H9 (cell line): ENCODE results near the gene UCK1. TPM values are rescaled to one million over a fixed set of nuclear protein-coding genes. Genes with fewer than 3 reads are reported as not detected.

ENCODE experiments used
- DNase-seq: peaks from one replicate; pipeline ENCODE4 v3.0.0-alpha.2; 2017
- H2AFZ ChIP-seq: one replicate; pipeline ENCODE4 v1.6.1; 2013; ENCODE audit warnings: mild to moderate bottlenecking, low read length, control low read depth, moderate library complexity
- H2AK5ac ChIP-seq: 2 replicates; pipeline ENCODE4 v1.6.1; 2013; ENCODE audit warnings: low read length, control low read depth, mixed read lengths; ENCODE audit not compliant: insufficient read length
- H2BK120ac ChIP-seq: one replicate; pipeline ENCODE4 v1.6.1; 2013; ENCODE audit warnings: low read depth, mild to moderate bottlenecking, low read length, control low read depth, inconsistent platforms; ENCODE audit not compliant: poor library complexity, severe bottlenecking
- H2BK12ac ChIP-seq: 2 replicates; pipeline ENCODE4 v1.6.1; 2013; ENCODE audit warnings: low read length, control low read depth, mixed read lengths, low read depth; ENCODE audit not compliant: insufficient read length
- H2BK15ac ChIP-seq: 2 replicates; pipeline ENCODE4 v1.6.1; 2013; ENCODE audit warnings: low read depth, low read length, control low read depth
- H2BK20ac ChIP-seq: one replicate; pipeline ENCODE4 v1.6.1; 2013; ENCODE audit warnings: low read depth, mild to moderate bottlenecking, low read length, control low read depth, inconsistent platforms; ENCODE audit not compliant: poor library complexity, severe bottlenecking
- H2BK5ac ChIP-seq: 2 replicates; pipeline ENCODE4 v1.6.1; 2013; ENCODE audit warnings: low read length, control low read depth, mixed read lengths; ENCODE audit not compliant: insufficient read length
- H3K14ac ChIP-seq: 2 replicates; pipeline ENCODE4 v1.6.1; 2013; ENCODE audit warnings: low read length, control low read depth; ENCODE audit not compliant: insufficient read depth
- H3K18ac ChIP-seq: 2 replicates; pipeline ENCODE4 v1.6.1; 2013; ENCODE audit warnings: low read depth, mild to moderate bottlenecking, mixed read lengths, low read length, control low read depth; ENCODE audit not compliant: insufficient read length
- H3K23ac ChIP-seq: 2 replicates; pipeline ENCODE4 v1.6.1; 2013; ENCODE audit warnings: low read length, control low read depth, mixed read lengths, low read depth; ENCODE audit not compliant: insufficient read length
- H3K23me2 ChIP-seq: 2 replicates; pipeline ENCODE4 v1.6.1; 2013; ENCODE audit warnings: low read depth, mild to moderate bottlenecking, mixed read lengths, low read length, control low read depth; ENCODE audit not compliant: insufficient read length, poor library complexity, severe bottlenecking
- H3K27ac ChIP-seq: 2 replicates; pipeline ENCODE4 v1.5.1; 2013; ENCODE audit warnings: low read length, control low read depth, mixed read lengths, low read depth; ENCODE audit not compliant: insufficient read length
- H3K27me3 ChIP-seq: 2 replicates; pipeline ENCODE4 v1.6.1; 2013; ENCODE audit warnings: low read length, control low read depth, inconsistent platforms; ENCODE audit not compliant: insufficient read depth
- H3K4ac ChIP-seq: 2 replicates; pipeline ENCODE4 v1.6.1; 2013; ENCODE audit warnings: low read depth, mild to moderate bottlenecking, control low read depth, inconsistent platforms, low read length, moderate library complexity
- H3K4me1 ChIP-seq: 2 replicates; pipeline ENCODE4 v1.6.1; 2013; ENCODE audit warnings: low read length, control low read depth, inconsistent platforms; ENCODE audit not compliant: insufficient read depth
- H3K4me2 ChIP-seq: 2 replicates; pipeline ENCODE4 v1.6.1; 2013; ENCODE audit warnings: low read length, control low read depth, mixed read lengths; ENCODE audit not compliant: insufficient read length, insufficient read depth
- H3K56ac ChIP-seq: 2 replicates; pipeline ENCODE4 v1.6.1; 2013; ENCODE audit warnings: low read depth, mild to moderate bottlenecking, mixed read lengths, low read length, control low read depth; ENCODE audit not compliant: insufficient read length
- H3K79me1 ChIP-seq: 2 replicates; pipeline ENCODE4 v1.6.1; 2013; ENCODE audit warnings: low read depth, mild to moderate bottlenecking, moderate library complexity, low read length, control low read depth, inconsistent platforms; ENCODE audit not compliant: insufficient read depth, poor library complexity, severe bottlenecking
- H3K79me2 ChIP-seq: 2 replicates; pipeline ENCODE4 v1.6.1; 2013; ENCODE audit warnings: low read length, control low read depth, inconsistent platforms; ENCODE audit not compliant: insufficient read depth
- H3K9ac ChIP-seq: 2 replicates; pipeline ENCODE4 v1.6.1; 2013; ENCODE audit warnings: low read length, control low read depth, mixed read lengths; ENCODE audit not compliant: insufficient read length; ENCODE audit errors: extremely low read depth
- H3K9me3 ChIP-seq: one replicate; pipeline ENCODE4 v1.6.1; 2013; ENCODE audit warnings: low read depth, low read length, inconsistent platforms; ENCODE audit not compliant: control insufficient read depth
- H3T11ph ChIP-seq: one replicate; pipeline ENCODE4 v1.6.1; 2013; ENCODE audit warnings: mild to moderate bottlenecking, low read length, control low read depth, inconsistent platforms
- H4K20me1 ChIP-seq: one replicate; pipeline ENCODE4 v1.6.1; 2013; ENCODE audit not compliant: control insufficient read depth, insufficient read length, insufficient read depth
- H4K5ac ChIP-seq: 2 replicates; pipeline ENCODE4 v1.6.1; 2013; ENCODE audit warnings: low read depth, mild to moderate bottlenecking, mixed read lengths, low read length, control low read depth; ENCODE audit not compliant: insufficient read length
- H4K8ac ChIP-seq: replicated peaks from 2 replicates; pipeline ENCODE4 v1.6.1; 2013; ENCODE audit warnings: low read length, control low read depth, mixed read lengths, low read depth; ENCODE audit not compliant: insufficient read length
- H4K91ac ChIP-seq: 2 replicates; pipeline ENCODE4 v1.6.1; 2013; ENCODE audit warnings: low read depth, mild to moderate bottlenecking, moderate library complexity, mixed read lengths, low read length, control low read depth; ENCODE audit not compliant: insufficient read length
- H3K27ac Mint-ChIP-seq, 3 experiments: 2 replicates in 2 of 3; 3 replicates in 1 of 3; pipeline ENCODE4 v1.8.0; 2020 to 2021; ENCODE audit warnings: mixed read lengths in 3 of 3, mild to moderate bottlenecking in 1 of 3, moderate library complexity in 1 of 3
- H3K27me3 Mint-ChIP-seq: 2 replicates; pipeline ENCODE4 v1.8.0; 2021; ENCODE audit warnings: low read depth, mild to moderate bottlenecking, moderate library complexity, mixed read lengths
- H3K36me3 Mint-ChIP-seq, 3 experiments: 2 replicates in 2 of 3; 3 replicates in 1 of 3; pipeline ENCODE4 v1.8.0; 2020 to 2021; ENCODE audit warnings: low read depth in 3 of 3, mixed read lengths in 3 of 3; ENCODE audit not compliant: insufficient read depth in 1 of 3
- H3K4me1 Mint-ChIP-seq, 2 experiments: 2 replicates each; pipeline ENCODE4 v1.8.0; 2020; ENCODE audit warnings: mixed read lengths in 2 of 2
- H3K4me3 Mint-ChIP-seq, 2 experiments: 2 replicates in 1 of 2; 3 replicates in 1 of 2; pipeline ENCODE4 v1.8.0; 2020 to 2021; ENCODE audit warnings: mild to moderate bottlenecking in 2 of 2, mixed read lengths in 2 of 2, moderate library complexity in 1 of 2
- H3K9me3 Mint-ChIP-seq, 2 experiments: 2 replicates in 1 of 2; 3 replicates in 1 of 2; pipeline ENCODE4 v1.8.0; 2020; ENCODE audit warnings: mild to moderate bottlenecking in 2 of 2, mixed read lengths in 2 of 2, moderate library complexity in 1 of 2
- WGBS: extraction: QIAGEN DNeasy Blood & Tissue Kit; methylation state at CpG from one replicate; pipeline ENCODE4 v1.1.7; 2013; ENCODE audit warnings: missing lambda C conversion rate, low lambda C conversion rate, mixed read lengths; ENCODE audit not compliant: insufficient read length; ENCODE audit errors: extremely low coverage; 5-methylcytosine and 5-hydroxymethylcytosine counted together
- total RNA-seq: library from RNA; stranded (reverse); gene quantifications from 2 replicates; pipeline ENCODE4 v1.2.1, GENCODE V29; 2021
- TF ChIP-seq, protein P1 (sequence below): fragments of 200-600 bp; sonication (generic); conservative IDR thresholded peaks from 3 replicates; pipeline ENCODE4 v1.8.0; 2021; ENCODE audit warnings: antibody characterized with exemption, mild to moderate bottlenecking

The UCK1 gene
- total RNA-seq, 1 experiment from 2014 or later: 54.2 TPM

DNA sequence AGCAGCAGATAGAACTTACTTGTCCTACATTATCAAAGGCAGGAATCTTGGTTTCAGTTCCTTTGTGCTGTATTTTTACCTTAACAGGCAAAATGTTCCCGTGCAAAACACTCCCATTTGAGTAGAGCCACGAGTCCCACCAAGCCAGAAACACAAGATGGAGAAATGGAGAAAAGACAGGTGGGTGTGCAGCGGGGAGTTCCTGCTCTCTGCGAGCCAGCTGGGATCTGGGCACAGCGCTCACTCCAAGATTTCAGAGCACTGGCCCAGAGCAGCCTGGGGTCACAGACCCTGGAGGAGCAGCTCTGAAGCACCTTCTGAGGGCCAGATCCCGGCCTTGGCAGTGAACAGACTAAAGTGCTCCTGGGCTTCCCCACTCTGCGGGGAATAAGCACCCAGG lies 2.9 kb downstream of the UCK1 start:
- no peak overlapping the region; a peak in 1 of 7 replicates for H3K27ac Mint-ChIP-seq
- H3K9me3 Mint-ChIP-seq: no peaks in the 10 kb centered on the region
- H4K91ac ChIP-seq: no peak overlapping the region
- no peaks in the 10 kb centered on the region for H4K20me1 ChIP-seq
- no CpG with 5 or more reads among the region's 7 CpGs for WGBS
- no peak overlapping the region for H2AK5ac ChIP-seq
- no peak overlapping the region for H3K4ac ChIP-seq
- peak overlapping the region; percentile 26 to 58; a peak in 2 of 5 replicates for H3K4me3 Mint-ChIP-seq
- no peaks in the 10 kb centered on the region for H3K27me3 ChIP-seq
- no peaks in the 10 kb centered on the region; the same call in 1 of the 2 replicates for H3K79me2 ChIP-seq
- no peak overlapping the region for H3K9ac ChIP-seq
- no peaks in the 10 kb centered on the region for H3K9me3 ChIP-seq
- no peaks in the 10 kb centered on the region for H3K27me3 Mint-ChIP-seq
- H4K8ac ChIP-seq: no peak overlapping the region
- TF ChIP-seq, protein P1, sequence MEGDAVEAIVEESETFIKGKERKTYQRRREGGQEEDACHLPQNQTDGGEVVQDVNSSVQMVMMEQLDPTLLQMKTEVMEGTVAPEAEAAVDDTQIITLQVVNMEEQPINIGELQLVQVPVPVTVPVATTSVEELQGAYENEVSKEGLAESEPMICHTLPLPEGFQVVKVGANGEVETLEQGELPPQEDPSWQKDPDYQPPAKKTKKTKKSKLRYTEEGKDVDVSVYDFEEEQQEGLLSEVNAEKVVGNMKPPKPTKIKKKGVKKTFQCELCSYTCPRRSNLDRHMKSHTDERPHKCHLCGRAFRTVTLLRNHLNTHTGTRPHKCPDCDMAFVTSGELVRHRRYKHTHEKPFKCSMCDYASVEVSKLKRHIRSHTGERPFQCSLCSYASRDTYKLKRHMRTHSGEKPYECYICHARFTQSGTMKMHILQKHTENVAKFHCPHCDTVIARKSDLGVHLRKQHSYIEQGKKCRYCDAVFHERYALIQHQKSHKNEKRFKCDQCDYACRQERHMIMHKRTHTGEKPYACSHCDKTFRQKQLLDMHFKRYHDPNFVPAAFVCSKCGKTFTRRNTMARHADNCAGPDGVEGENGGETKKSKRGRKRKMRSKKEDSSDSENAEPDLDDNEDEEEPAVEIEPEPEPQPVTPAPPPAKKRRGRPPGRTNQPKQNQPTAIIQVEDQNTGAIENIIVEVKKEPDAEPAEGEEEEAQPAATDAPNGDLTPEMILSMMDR: no peak
- peaks cover 28 to 62% (median 52%) of the 10 kb centered on the region in 3 experiments for H3K36me3 Mint-ChIP-seq
- no peak overlapping the region for H4K5ac ChIP-seq
- no peak overlapping the region for H3K23ac ChIP-seq
- DNase-seq: no peak
- H3K79me1 ChIP-seq: no peaks in the 10 kb centered on the region
- no peak overlapping the region for H3T11ph ChIP-seq
- peaks cover 6% of the 10 kb centered on the region for H3K23me2 ChIP-seq
- H3K56ac ChIP-seq: no peak overlapping the region
- H3K4me2 ChIP-seq: no peak overlapping the region
- no peak overlapping the region for H3K18ac ChIP-seq
- no peaks in the 10 kb centered on the region; the same call in 1 of the 2 replicates for H3K4me1 ChIP-seq
- no peak overlapping the region for H2BK20ac ChIP-seq
- no peak overlapping the region for H3K14ac ChIP-seq
- H2BK12ac ChIP-seq: no peak overlapping the region
- no peak overlapping the region for H3K27ac ChIP-seq
- H2BK15ac ChIP-seq: no peak overlapping the region
- no peak overlapping the region for H2BK120ac ChIP-seq
- H2AFZ ChIP-seq: no peak overlapping the region
- H3K4me1 Mint-ChIP-seq: peaks cover 0 to 9% of the 10 kb centered on the region in 2 experiments; a peak in 2 of 4 replicates
- no peak overlapping the region for H2BK5ac ChIP-seq
